Measurements from ENCODE around the gene SLCO1B3.

Gene SLCO1B3

GRCh38 chr12:20801035-20801434 lies 9.5 kb upstream of the SLCO1B3 start:
- no peak overlapping the region for H3K4me3 ChIP-seq (replicated peaks in 1 of 2; ENCODE audit: low read depth in 2 of 2, low read length in 2 of 2)
- no peak for DNase-seq (ENCODE audit: low read depth in 2 of 2)
- no peak for TF ChIP-seq CTCF (IDR thresholded peaks at IDR 0.05; ENCODE audit: low read depth, low read length)

DNA sequence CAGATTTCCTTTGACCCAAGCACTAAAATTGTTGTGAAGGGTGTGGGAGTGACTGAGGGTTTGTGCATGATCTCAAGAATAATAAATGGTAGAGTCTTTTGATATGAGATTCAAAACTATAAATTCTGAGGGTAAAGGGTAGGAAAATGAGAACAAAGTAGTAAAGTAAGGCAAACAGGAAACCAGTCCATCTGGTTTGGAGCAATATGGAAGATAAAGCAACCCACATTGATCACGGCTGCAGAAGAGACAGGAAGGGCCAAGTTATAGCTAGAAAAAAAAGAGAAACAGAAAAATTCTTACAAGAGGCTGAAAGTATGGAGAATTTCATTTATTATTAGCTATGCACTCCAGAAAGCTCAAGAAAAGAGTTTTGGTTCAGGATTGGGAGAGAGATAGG lies 4.6 kb upstream of the SLCO1B3 start:
- no peak for DNase-seq (ENCODE audit: low read depth in 2 of 2)
- TF ChIP-seq CTCF (IDR thresholded peaks at IDR 0.05; ENCODE audit: low read depth, low read length): no peak
- H3K4me3 ChIP-seq (replicated peaks in 1 of 2; ENCODE audit: low read depth in 2 of 2, low read length in 2 of 2): no peak overlapping the region

DNA sequence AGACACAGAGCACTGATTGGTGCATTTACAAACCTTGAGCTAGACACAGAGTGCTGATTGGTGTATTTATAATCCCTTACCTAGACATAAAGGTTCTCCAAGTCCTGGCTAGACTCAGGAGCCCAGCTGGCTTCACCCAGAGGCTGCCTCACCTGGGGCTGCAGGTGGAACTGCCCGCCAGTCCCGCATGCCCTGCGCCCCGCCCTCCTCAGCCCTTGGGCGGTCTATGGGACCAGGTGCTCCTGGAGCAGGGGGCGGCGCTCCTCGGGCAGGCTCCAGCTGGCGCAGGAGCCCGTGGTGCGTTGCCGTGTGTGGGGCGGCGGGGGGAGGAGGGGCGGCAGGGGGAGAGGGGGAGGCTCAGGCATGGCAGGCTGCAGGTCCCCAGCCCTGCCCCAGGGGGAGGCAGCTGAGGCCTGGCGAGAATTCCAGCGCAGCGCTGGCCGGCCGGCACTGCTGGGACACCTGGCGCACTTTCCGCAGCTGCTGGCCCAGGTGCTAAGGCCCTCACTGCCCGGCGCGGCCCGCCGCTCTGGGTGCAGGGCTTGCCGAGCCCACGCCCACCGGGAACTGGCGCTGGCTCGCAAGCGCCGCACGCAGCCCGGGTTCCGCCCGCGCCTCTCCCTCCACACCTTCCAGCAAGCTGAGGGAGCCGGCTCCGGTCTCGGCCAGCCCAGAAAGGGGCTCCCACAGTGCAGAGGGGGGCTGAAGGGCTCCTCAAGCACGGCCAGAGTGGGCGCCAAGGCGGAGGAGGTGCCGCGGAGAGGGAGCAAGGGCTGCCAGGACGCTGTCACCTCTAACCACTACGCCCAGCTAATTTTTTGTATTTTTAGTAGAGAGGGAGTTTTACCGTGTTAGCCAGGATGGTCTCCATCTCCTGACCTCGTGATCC lies 3.1 kb upstream of the SLCO1B3 start:
- TF ChIP-seq CTCF (IDR thresholded peaks at IDR 0.05; ENCODE audit: low read depth, low read length): no peak
- H3K4me3 ChIP-seq (replicated peaks in 1 of 2; ENCODE audit: low read depth in 2 of 2, low read length in 2 of 2): no peak overlapping the region
- no peak for DNase-seq (ENCODE audit: low read depth in 2 of 2)

DNA sequence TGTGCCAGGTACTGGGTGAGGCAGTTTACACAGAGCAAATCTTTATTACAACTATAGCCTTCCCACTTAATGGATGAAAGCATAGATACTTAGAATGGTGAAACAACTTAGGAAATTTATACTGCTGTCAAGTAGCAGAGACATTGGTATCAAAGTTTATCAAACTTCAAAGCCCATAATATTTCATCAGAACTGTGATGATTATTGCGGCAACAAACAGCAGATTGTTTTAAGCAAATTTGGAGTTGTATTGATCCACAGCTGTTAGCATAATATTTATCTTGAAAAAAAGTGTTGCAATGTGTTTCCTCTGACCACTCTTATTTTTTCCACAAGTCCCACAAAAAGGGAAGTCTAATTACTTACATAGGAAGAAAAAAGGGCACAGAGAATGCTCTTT lies 2.0 kb upstream of the SLCO1B3 start:
- DNase-seq (ENCODE audit: low read depth in 2 of 2): no peak
- no peak for TF ChIP-seq CTCF (IDR thresholded peaks at IDR 0.05; ENCODE audit: low read depth, low read length)
- H3K4me3 ChIP-seq (replicated peaks in 1 of 2; ENCODE audit: low read depth in 2 of 2, low read length in 2 of 2): no peak overlapping the region

- no peak overlapping the region for H3K4me3 ChIP-seq (replicated peaks in 1 of 2; ENCODE audit: low read depth in 2 of 2, low read length in 2 of 2)
- DNase-seq (ENCODE audit: low read depth in 2 of 2): no peak
- no peak for TF ChIP-seq CTCF (IDR thresholded peaks at IDR 0.05; ENCODE audit: low read depth, low read length)
Observed at GRCh38 chr12:20815574-20815973, 5.1 kb downstream of the SLCO1B3 start.

GRCh38 chr12:20822415-20822814 lies 11.9 kb downstream of the SLCO1B3 start:
- no peak overlapping the region for H3K4me3 ChIP-seq (replicated peaks in 1 of 2; ENCODE audit: low read depth in 2 of 2, low read length in 2 of 2)
- no peak for TF ChIP-seq CTCF (IDR thresholded peaks at IDR 0.05; ENCODE audit: low read depth, low read length)
- no peak for DNase-seq (ENCODE audit: low read depth in 2 of 2)
